Measurements from ENCODE around the gene ZIC5.
A peak's percentile ranks its signal among the peaks of the same experiment; 100 is the strongest.

Gene ZIC5

GRCh38 chr13:99987154-99988019, 15.8 kb upstream of the ZIC5 start:
- no peak for DNase-seq

GRCh38 chr13:99986741-99987140, 15.2 kb upstream of the ZIC5 start:
- DNase-seq: no peak

GRCh38 chr13:99985886-99986527, 14.4 kb upstream of the ZIC5 start:
- no peak for DNase-seq

GRCh38 chr13:99985241-99985874, 13.8 kb upstream of the ZIC5 start:
- no peak for DNase-seq

GRCh38 chr13:99984461-99985240, 13.1 kb upstream of the ZIC5 start:
- DNase-seq: no peak

GRCh38 chr13:99983499-99984401, 12.2 kb upstream of the ZIC5 start:
- no peak for DNase-seq

GRCh38 chr13:99982731-99983498, 11.3 kb upstream of the ZIC5 start:
- no peak for DNase-seq

- DNase-seq: no peak
These were observed 10.6 kb upstream of the ZIC5 start for GRCh38 chr13:99982036-99982730.

- no peak for DNase-seq
These were observed 10.1 kb upstream of the ZIC5 start, which contains the start of gene ZIC2 for GRCh38 chr13:99981735-99982035. Gene ZIC2 (plus strand): TSS chr13:99981784. CDS start chr13:99982065, 281 bp downstream.

GRCh38 chr13:99980824-99981734, 9.5 kb upstream of the ZIC5 start:
- DNase-seq: peak; percentile 72

- peak; percentile 76 for DNase-seq
These were observed 8.7 kb upstream of the ZIC5 start for GRCh38 chr13:99980201-99980823.

- DNase-seq: no peak
These were observed 8.1 kb upstream of the ZIC5 start for GRCh38 chr13:99979453-99980200.

- DNase-seq: no peak
These were observed 7.4 kb upstream of the ZIC5 start for GRCh38 chr13:99978799-99979452.

- DNase-seq: no peak
These were observed 6.6 kb upstream of the ZIC5 start for GRCh38 chr13:99977912-99978798.

GRCh38 chr13:99977334-99977911, 5.9 kb upstream of the ZIC5 start:
- DNase-seq: no peak

GRCh38 chr13:99976575-99976974, 5.0 kb upstream of the ZIC5 start:
- DNase-seq: no peak

Measured in NCI-H187 treated with DMSO at 0.1 percent for 48 hours (cell line).